Activated CD8-positive, alpha-beta memory T cell treated with anti-CD3 and anti-CD28 coated beads, Interleukin-2, amount 50 U/mL, for 48 hours (primary cell): Measurements from ENCODE around the gene LDAH.

ENCODE experiments used
- DNase-seq: peaks from one replicate; pipeline ENCODE4 v3.0.0-alpha.2; 2020

The LDAH gene

DNA sequence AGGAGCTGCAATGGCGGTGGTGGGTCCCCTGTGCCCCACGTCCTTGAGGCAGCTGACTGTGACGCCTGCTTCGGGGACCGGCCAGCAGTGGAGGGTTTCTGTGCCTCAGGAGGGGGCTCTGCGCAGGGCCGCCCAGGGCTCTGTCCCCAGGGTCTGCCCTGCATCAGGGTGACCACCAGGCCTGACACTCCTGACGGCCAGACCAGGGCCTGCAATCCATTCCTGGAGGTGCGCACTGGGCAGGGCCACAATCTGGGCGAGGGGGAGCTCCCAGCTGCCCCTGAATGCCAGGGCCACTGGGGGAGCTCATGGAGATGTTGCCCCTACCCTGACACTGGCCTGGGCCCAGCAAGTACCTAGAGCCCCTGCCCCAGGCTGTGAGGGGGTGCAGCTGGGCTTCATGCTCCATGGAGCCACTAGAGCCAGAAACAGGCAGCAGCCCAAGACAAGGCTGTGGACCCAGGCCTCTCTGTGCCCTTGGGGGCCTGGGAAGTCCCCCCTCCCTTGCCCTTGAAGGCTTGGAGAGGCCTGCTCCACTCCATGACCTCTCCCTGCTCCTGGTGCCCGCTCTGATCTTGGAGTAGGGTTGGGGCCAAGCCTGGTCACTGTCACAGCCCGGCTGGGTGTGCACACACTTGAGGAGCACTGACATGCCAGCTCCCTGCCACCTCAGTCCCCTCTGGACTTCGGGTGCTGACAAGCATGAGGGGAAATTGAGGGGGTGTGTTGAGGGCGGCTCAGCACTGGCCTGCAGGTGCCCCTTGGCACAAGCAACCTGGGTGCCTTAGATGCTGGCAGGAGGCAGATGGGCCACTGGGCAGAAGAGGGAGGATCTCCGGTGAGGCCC is 55.9 kb downstream of the LDAH start:
- no peak for DNase-seq

DNA sequence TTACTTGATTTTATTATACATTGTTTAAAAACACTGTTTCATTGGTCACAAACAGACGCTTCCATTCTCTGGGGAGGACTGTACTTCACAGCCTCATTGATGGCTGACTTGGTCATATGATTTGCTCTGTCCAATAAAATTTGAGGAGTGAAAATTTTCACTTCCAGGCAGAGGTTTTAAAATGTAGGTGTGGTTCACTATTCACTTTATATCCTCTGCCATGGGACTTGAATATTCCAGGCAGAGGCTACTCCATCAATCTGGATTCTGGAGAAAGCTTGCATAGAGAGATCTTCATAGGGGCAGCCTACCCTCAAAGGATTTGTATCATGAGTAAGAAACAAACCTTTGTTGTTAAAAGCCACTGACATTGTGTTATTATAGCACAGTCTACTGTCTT is 56.7 kb downstream of the LDAH start:
- no peak for DNase-seq

DNA sequence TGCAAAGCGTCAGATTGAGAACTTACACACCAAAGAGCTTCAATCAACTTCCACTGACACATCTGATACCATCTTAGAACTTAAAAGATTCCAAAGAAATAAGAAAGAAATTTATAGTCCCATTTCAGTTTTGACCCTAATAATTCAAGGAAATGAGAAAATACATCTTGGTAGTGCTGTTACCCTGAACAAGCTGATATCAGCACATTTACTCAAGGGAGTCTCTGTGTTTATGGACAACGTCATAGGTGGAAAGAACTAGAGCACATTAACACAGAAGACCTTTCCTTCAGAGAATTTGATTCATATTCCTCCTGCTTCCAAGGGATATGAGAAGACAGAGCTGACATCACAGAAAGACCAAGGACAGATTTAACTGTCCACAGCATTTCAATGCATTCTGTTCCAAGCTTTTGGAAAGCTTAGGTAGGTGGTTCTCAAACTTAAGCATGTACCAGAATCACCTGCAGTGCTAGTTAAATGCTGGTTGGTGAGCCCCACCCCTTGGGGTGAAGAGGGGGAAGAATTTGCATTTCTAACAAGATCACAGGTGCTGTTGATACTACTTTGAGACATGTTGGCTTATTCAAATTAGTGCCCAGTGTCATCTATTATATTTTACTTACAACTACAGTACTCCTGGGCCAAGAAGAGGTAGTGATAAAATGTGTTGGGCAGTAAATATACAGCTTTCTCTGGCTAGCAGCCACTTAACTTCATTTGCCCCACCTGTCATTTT is 59.8 kb downstream of the LDAH start:
- no peak for DNase-seq

DNA sequence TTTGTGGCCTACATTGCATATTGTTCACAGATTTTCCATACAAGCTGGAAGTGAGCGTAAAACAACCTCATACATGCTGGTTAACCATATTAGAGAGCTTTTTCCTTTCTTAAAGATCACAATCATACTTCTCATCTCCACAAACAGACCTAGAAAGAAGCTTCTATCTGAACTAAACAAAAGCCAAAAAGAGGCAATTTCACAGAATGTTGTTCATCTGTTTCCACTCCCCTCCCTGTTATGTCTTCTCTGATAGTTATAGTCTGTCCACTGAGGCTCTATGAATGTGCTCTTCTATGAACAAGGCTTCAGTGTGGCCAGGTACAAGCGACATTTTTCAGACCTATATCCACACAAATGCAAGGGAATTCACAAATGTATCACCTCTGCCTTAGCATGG is 63.4 kb downstream of the LDAH start:
- no peak for DNase-seq

DNA sequence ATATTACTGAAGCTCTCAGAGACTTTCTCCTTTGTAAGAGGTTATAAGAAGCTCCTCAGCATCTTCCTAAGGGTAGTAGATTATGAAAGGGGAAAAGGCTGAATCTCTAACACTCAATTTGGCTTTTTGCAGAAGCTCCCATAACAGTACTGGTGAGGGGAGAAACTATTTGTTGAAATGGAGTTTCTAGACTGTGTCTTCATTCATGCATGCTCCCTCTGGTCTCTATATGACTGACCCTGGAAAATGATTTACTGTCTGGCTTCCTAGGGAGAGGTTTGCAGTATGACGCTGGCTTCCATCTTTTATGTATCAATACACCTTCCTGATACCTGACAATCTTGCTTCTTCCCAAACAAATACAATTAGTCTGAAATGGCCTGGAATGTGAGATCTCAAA is 63.9 kb downstream of the LDAH start:
- no peak for DNase-seq

DNA sequence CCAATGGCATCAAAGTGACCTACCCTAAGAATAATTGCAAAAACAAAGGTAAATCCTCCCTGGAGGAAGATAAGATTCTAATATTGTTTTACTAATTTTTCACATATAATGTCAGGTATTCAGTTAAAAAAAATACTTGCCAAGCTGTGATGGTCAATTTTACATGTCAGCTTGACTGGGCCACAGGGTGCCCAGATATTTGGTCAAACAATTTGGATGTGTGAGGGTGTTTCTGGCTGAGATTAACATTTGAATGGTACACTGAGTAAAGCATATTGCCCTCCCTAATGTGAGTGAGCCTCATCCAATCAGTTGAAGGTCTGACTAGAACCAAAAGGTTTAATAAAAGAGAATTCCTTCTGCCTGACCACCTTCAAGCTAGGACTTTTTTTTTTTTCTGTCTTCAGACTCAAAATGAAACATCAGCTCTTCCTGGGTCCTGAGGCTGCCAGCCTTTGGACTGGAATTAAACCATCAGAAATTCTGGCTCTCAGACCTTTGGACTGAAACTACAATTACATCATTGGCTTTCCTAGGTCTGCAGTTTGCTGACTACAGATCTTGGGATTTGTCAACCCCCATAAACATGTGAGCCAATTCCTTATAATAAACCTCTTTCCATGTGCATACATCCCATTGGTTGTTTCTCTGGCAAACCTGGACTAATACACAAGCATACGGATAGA is 65.4 kb downstream of the LDAH start:
- no peak for DNase-seq

DNA sequence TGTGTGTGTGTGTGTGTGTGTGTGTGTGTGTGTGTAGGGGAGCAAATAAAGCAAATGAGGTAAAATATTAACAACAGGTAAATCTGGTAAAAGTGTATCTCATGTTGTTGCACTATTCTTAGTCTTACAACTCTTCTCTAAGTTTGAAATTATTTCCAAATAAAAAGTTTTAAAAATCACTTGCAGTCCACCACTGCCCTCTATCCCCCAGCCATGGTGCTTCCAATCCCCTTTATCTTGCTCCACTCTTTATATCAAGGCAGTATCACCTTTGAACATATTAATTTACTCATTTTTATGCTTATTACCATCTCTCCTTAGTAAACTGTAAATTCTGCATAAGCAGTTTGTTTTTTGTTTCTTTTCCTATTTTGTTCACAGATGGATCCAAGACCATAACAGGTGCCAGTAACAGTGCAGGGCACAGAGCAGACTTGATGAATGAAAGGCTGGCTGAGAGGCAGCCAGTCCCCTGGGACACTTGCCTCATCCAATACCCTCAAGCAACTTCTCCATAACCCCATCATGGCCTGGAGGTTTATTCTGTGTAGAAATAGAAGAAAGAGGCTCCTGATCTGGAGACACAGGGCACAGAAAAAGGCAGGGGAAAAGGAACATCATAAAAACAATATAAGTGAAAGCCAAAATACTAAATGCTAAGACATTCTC is 67.6 kb downstream of the LDAH start:
- DNase-seq, result no peak

DNA sequence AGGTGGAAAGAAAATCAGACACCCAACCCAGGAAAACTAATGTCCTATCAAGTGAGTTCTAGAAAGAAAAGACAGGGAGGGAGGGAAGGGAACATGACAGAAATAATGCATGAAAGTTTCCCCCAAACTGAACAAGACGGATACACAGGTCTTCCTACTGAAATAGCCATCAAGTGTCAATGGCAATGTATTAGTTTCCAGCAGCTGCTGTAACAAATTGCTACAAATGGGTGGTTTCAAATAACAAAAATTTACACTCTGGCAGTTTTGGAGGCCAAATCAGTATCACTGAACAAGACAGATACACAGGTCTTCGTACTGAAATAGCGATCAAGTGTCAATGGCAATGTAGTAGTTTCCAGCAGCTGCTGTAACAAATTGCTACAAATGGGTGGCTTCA is 70.6 kb downstream of the LDAH start:
- no peak for DNase-seq

DNA sequence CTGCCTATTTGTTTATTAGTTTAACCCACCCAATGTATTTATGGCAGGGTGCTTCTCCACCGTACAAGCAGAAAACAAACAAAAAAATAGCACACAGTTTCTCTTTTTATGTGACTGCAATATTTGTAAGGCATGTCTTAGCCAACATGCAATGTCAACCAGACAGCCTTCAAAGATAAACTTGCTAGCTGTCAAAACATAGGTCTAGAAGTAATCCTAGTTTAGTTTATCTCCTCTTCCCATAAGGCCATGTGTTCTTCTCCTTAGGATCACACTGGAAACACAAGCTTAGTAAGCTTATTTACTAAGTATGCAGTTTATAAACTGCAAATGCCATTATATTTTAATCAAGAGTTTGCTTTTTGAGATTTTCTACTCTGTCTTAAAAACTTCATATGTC is 75.6 kb downstream of the LDAH start:
- no peak for DNase-seq

DNA sequence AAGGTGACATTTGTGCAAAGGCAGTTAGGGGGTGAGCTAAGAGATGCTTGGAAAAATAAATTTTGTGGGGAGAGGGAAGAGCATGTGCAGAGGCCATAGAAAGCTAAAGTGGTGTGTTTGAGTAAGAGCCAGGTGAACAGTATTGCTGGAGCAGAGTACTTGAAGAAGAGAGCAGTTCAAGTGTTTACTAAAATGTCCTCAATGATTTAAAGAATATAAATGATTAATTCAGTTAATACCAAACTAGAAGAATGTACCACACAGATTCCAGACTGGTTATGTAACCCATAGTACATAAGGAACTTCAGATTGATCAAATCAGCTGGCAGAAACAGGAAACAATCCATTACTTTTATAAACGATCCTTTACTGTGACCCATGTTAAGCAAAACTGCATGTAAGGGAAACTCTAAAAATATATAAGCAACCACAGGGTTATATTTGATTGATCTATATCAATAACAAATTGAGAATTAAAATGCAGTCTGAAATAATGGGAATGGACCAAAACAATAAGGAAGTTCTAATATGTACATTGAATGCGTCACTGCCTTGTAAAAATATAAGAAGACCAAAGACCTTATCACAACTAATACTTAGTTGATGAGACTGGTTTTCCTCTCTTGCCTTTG is 76.9 kb downstream of the LDAH start:
- DNase-seq, result no peak

DNA sequence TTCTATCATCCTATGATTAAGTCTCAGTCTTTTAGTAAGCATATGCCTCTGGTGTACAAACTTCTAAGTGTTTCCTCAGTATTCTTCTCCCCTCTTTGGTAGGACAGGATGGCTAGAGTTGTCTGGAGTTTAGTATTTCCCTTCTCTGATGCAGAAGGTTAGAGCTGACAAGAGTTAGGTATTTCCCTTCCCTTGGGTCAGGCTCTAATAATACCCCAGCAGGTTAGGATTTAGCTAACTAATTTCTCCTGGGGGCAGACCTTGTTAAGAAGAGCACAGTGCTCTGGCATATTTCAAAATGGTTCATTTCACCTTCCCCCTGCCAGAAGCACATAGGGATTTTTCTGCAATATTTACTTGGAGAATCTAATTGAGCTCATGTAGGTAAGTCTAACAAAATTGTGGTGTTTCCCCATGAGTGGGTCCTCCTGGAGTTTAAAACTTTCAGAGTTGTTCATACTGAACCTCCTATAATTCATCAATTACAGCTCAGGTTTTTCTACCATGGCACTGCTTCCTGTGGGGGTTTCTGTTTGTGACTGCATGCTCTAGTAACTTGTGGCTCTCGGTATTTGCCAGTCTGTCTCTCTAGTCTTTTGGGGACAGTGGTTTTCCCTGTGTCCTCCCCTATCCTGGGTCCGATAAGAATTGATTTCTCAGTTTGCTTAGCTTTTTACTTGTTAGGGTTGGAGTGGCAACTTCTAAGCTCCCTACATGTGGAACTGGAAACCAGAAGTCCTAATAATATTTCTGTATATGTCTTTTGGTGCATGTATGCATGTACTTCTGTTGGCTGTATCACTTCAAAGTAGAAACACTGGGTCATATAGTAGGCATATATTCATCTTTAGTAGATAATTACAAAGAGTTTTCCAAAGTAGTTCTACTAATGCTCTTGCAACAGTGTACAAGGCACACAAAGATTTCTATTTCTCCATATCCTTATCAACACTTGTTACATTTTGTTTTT is 78.2 kb downstream of the LDAH start:
- DNase-seq, result no peak

DNA sequence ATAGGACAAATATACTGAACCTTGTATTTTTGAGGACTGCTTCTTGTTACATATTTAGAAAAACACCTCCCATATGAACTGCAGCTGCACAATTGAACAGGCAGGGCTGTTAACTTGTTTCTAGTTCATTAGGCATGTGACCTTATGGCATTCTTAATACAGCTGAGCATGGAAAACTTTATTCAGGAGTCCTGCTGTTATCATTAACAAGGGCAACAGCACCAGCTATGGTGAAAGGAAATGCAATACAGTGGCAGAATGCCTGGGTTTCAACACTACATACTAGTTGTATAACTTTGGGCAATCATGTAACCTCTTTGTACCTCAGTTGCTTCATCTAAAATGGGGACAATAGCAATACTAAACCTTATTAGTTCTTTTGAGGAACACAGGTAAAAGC is 84.1 kb downstream of the LDAH start:
- DNase-seq, result no peak

DNA sequence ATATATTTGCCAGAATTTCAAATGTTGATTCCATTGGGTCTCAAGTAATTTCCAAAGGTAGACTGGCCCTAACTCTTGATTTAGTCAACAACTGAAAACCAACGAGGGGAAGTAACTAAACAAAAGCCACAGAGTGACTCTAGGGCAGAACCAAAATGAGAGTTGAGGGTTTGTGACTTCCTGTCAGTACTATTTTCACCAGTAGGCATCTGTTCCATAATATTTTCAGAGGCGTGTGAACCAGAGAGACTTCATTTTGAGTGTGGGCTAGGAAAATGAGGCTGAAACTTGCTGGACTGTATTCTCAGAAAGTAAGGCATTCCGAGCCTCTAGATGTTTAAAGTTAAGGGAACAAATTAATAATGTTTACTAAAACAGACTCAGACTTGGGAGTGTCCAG is 85.4 kb downstream of the LDAH start:
- no peak for DNase-seq

DNA sequence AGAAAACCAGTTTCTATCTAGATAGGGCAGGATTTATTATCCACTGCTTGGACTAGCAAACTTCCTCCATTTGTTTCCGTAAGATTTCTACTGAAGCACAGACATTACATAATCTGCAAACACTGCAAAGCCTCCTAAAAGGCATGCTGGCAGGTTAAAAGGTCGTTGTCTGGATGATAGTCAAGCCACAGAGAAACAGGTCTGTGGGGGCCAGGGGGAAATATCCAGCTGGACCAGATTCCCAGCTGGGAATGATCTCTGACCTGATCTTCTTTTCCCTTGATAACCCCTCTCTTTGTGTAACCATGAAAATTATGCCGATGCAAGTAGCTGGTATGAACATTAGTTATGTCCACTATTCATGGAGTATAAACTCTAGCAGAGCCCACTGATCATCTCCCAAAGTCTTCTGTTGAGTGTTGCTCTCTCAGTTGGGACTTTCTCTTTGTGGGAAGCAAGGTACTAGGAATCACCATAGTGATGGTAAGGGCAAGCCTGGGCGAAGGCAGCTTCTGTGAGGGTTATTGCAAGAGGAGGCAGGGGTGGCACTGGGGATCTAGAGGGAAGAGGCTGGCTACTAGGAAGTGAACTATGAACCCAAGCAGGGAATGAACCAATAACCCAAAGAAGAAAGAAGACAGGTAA is 94.7 kb downstream of the LDAH start:
- DNase-seq, result no peak

DNA sequence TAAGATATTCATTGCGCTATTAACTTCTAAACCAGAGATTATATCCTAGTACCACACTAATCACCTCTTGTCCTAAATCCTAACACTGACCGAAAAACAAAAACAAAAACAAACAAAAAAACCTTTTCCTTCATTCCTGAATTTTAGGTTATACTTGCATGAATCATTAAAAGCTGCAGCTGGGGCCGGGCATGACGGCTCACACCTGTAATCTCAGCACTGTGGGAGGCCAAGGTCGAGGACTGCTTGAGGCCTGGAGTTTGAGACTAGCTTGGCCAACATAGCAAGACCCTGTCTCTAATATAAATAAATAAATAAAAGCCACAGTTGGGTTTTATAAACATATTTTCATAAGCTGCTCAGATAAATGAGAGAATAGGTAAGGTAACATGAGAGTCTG is 96.0 kb downstream of the LDAH start:
- no peak for DNase-seq

DNA sequence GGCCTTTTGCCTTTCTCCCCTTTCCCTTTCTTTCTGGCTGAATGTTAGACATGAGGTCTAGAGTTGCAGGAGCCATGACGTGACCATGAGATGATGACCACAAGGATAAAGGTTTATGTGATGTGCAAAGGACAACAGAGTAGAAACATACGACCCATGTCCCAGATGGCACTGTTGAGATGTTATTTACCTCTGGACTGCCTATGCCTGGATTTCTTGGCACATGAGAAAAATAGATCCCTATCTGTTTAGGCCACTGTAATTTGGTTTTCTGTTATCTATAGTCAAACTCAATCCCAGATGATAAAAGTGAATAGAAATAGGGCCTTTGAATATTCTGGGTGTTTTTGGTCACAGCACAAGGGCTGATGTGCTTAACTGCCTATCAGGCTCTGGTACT is 97.1 kb downstream of the LDAH start:
- no peak for DNase-seq

DNA sequence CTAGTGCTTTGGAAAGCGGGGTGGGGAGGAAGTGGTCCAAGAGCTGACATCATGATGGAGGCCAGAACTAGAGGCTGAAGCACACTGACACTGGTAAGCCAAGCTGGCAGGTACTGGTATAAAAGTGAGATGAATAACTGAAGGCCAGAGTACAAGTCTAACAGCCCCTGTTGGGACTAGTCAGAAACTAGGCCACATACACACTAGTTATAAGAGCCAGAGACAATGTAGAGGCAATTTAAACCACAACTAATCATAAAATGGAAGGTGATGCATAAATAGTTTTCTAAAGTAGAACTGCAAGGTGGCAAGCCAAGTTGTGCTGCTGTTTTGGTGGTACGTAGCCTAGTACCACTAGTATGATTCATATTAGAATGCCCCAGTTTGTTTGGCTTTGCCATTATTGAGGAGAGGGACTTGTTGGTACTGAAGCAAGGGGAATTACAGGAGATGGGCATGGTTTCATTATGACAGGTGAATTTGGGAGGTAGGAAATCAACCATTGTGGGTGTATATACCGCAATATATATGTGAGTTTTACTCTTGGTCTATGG is 98.3 kb downstream of the LDAH start:
- DNase-seq, result no peak

DNA sequence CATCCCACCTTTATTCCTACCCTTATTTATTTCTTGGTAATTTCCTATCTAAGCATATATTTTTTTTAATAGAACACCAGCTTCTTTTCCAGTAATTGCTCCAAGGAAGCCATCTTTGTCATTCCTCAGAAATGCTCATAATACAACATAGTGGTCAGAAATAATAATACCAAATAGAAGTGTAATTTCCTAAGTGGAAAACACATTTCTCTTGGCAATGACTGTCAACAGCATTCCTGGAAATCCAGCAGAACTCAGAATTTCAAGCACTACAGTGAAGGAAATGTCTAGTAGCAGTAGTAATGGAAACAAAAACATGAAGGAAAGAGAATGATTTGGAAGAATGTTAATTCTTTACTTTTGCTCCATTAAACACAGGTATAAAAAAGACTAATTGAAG is 99.4 kb downstream of the LDAH start:
- no peak for DNase-seq

DNA sequence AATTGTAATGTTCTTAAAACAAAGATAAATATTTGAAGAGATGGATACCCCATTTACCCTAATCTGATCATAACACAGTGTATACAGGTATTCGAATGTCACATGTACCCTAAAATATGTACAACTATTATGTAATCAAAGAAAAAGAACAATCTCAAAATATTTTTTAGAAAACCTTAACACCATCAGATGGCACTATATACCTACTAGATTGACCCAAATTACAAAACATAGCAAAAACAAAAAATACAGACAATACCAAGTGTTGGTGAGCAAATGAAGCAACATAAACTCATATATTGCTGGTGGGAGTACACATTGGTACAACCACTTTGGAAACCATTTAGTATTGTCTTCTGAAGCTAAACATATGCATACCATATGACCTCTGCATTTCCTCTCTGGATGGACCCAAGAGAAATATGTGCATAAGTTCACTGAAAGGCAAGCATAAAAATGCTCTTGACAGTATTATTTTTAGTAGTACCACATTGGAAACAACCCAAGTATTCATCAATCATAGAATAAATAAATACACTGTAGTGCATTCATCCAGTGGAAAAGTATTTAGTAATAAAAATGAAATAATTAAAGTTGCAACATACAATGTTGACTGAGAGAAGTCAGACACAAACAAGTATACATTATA is 100.2 kb downstream of the LDAH start:
- DNase-seq, result no peak

DNA sequence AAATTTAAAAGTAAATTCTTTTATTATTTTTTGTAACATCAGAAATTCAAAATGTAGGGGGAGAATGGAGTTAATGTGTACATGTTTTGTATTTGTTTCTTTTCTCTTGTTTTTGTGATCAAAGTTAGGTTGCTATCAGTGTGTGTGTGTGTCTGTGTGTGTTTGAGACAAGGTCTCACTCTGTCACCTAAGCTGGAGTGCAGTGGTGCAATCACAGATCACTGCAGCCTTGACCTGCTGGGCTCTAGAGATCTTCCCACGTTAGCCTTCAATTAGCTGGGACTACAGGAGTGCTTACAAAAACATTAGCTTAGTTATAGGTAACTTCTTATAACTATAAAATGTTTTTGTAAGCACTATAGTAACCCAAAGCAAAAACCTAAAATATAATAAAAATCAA is 105.3 kb downstream of the LDAH start:
- no peak for DNase-seq
